Mucosa of stomach (tissue), 1 donor: ENCODE results near the gene TMEM100.

Experiments used
- H3K27me3 ChIP-seq: one replicate; pipeline ENCODE4 v1.7.0; 2013; ENCODE audit warnings: mild to moderate bottlenecking, low read length; ENCODE audit not compliant: control insufficient read depth, insufficient read depth
- H3K36me3 ChIP-seq: one replicate; pipeline ENCODE4 v1.7.0; 2013; ENCODE audit warnings: low read length; ENCODE audit not compliant: control insufficient read depth, insufficient read depth
- H3K4me1 ChIP-seq: one replicate; pipeline ENCODE4 v1.7.0; 2013; ENCODE audit warnings: mild to moderate bottlenecking, low read length; ENCODE audit not compliant: control insufficient read depth, insufficient read depth
- H3K4me3 ChIP-seq: one replicate; pipeline ENCODE4 v1.7.0; 2013; ENCODE audit warnings: low read length
- H3K9ac ChIP-seq: one replicate; pipeline ENCODE4 v1.7.0; 2013; ENCODE audit warnings: mild to moderate bottlenecking, low read length, moderate library complexity
- H3K9me3 ChIP-seq: one replicate; pipeline ENCODE4 v1.7.0; 2013; ENCODE audit warnings: mild to moderate bottlenecking, low read length, moderate library complexity; ENCODE audit not compliant: control insufficient read depth
- donor health status: Pancreatic carcinoma.

Gene TMEM100

DNA sequence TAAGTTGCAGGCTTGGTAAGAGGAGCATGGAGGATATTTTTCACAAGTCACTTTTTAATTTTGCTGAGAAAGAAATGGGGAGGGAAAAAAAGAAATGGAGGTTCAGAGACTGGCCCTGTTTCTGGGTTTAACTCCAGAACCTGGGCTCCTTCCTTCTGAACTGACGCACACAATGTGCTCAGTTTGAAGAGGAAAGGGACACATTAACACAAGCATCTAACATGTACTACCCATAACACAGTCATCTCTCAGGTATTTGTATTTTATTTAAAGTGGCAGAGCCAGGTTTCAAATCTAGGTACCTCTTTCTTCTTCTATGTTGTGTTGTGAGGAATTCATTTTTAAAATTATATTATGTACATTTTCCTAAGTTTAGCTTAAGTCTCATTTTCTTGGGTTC is 5.3 kb upstream of the TMEM100 start:
- H3K4me1 ChIP-seq = no peaks in the 10 kb centered on the region
- H3K9ac ChIP-seq = no peak overlapping the region
- H3K27me3 ChIP-seq = peaks cover 2% of the 10 kb centered on the region
- no peak overlapping the region for H3K4me3 ChIP-seq
- no peaks in the 10 kb centered on the region for H3K36me3 ChIP-seq
- no peaks in the 10 kb centered on the region for H3K9me3 ChIP-seq

DNA sequence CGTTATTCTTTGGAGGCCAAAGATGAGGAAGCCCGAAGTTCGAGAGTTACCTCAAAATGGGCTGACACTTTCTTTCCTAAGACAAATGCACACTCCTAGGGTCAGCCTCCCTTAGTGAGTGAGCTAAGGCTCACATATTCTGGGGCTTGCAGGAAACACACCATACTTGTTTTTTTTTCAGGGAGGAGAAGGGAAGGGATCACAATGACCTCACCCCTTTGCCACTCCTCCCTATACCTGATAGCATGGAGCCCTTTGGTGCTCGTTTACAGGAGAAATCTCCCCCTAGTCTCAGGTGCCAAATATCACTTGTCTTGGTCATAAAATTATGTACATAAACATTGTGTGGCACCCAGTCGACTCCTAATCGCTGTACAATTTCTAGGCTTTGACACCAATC is 4.6 kb upstream of the TMEM100 start:
- no peak overlapping the region for H3K4me3 ChIP-seq
- no peak overlapping the region for H3K9ac ChIP-seq
- no peaks in the 10 kb centered on the region for H3K9me3 ChIP-seq
- H3K27me3 ChIP-seq = peaks cover 5% of the 10 kb centered on the region
- H3K4me1 ChIP-seq = no peaks in the 10 kb centered on the region
- no peaks in the 10 kb centered on the region for H3K36me3 ChIP-seq

GRCh38 chr17:55726440-55726839 is 3.8 kb upstream of the TMEM100 start:
- no peaks in the 10 kb centered on the region for H3K36me3 ChIP-seq
- H3K9me3 ChIP-seq = no peaks in the 10 kb centered on the region
- no peak overlapping the region for H3K9ac ChIP-seq
- no peak overlapping the region for H3K4me3 ChIP-seq
- H3K4me1 ChIP-seq = no peaks in the 10 kb centered on the region
- peaks cover 5% of the 10 kb centered on the region for H3K27me3 ChIP-seq

GRCh38 chr17:55723488-55723848 is 804 bp upstream of the TMEM100 start:
- Histone ChIP-seq H3K9ac (peak overlapping the region; percentile 3), H3K4me1 (no peaks in the 10 kb centered on the region), H3K4me3 (no peak overlapping the region), H3K36me3 (no peaks in the 10 kb centered on the region), H3K9me3 (no peaks in the 10 kb centered on the region), H3K27me3 (peaks cover 5% of the 10 kb centered on the region)

- peaks cover 5% of the 10 kb centered on the region for H3K27me3 ChIP-seq
- H3K4me1 ChIP-seq = no peaks in the 10 kb centered on the region
- no peaks in the 10 kb centered on the region for H3K9me3 ChIP-seq
- no peaks in the 10 kb centered on the region for H3K36me3 ChIP-seq
- peak overlapping the region; percentile 3 for H3K9ac ChIP-seq
- no peak overlapping the region for H3K4me3 ChIP-seq
Measured at GRCh38 chr17:55722016-55722736, 488 bp downstream of the TMEM100 start.

DNA sequence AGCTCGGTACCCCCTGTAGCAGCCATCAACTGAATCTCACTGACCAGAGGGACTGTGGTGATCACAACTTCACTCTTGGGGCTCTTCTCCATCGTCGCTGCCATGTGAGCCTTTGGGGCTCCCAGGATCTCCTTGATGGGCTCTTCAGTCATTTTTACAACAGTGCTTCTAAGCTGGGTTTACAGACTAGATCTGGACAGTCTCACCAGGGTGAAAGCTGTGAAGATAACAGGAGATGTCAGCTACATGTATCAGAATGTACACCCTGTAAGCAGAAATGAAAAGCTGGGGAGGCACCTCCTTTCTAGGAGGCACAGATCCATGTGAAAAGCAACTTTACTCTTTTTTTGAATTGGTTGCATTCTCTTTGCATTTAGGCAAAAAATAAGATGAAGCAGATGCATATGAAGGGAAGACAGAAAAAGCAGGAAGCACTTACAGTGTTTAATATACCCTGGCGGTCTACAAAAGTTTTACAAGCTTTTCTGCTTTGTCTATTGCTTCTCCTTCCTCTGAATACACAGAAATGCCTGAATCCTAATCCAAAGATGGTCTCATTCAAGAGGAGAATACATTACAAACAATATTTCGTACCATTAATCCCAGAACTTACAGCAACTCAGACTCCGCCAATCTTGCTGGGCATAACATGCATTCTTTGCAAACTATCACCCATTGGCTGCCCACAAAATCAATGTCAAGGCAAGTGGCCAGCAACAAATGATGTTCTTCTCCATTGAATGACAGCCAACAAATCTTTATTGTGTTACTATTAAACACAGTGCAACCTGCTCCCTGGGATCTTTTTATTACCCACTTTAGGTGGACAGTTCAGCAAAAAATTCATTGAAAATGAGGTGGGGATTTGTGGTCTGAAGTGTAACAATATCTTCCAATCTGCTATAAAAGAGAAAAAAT is 1.5 kb downstream of the TMEM100 start:
- peaks cover 5% of the 10 kb centered on the region for H3K27me3 ChIP-seq
- no peak overlapping the region for H3K9ac ChIP-seq
- no peak overlapping the region for H3K4me3 ChIP-seq

DNA sequence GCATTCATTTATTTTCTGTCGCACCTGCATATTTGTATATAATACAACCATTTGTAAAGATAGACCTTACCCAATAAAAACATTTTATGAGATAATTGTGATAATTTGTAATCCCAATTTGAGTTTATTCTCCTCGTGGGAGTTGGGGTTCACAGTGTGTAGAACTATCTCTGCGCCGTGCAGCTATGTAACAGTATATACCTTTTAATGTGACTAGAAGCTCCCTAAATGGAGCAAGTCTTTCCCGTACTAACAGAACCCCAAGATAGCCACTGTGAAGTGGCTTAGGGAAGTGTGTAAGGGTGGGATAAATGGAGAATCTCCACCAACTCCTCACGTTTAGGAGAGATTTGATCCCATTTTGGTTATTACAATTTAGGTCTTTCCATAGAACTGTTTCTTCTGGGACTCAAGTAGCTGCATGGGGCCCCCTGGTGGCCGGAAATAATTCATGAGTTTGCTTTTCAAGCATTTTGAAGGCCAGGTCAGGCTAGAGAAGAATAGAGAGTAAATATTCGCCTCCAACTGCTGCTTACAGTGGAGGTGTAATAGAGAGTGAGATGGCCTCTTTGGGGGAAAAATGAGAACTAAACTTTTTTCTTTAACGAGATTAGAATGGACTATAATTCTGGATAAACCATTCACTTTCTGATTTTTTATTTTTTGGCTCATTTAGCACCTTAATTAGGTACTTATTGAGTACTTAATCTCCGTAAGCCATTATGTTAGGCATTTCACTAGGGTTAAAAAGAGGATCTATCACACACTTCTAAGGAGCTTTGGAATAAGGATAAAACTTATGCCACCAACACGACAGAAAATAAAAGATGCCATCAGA is 4.5 kb downstream of the TMEM100 start:
- Histone ChIP-seq H3K4me1 (no peaks in the 10 kb centered on the region), H3K9me3 (no peaks in the 10 kb centered on the region), H3K4me3 (no peak overlapping the region), H3K27me3 (peaks cover 5% of the 10 kb centered on the region), H3K9ac (no peak overlapping the region), H3K36me3 (no peaks in the 10 kb centered on the region)

More for the DNA sequence above, 1.5 kb downstream of the TMEM100 start:
- Histone ChIP-seq H3K9me3 (no peaks in the 10 kb centered on the region), H3K36me3 (no peaks in the 10 kb centered on the region), H3K4me1 (no peaks in the 10 kb centered on the region)

- Histone ChIP-seq H3K4me3 (no peak overlapping the region), H3K9me3 (no peaks in the 10 kb centered on the region), H3K9ac (no peak overlapping the region), H3K27me3 (no peaks in the 10 kb centered on the region), H3K4me1 (no peaks in the 10 kb centered on the region), H3K36me3 (no peaks in the 10 kb centered on the region)
Measured at GRCh38 chr17:55717432-55717831, 5.2 kb downstream of the TMEM100 start.

DNA sequence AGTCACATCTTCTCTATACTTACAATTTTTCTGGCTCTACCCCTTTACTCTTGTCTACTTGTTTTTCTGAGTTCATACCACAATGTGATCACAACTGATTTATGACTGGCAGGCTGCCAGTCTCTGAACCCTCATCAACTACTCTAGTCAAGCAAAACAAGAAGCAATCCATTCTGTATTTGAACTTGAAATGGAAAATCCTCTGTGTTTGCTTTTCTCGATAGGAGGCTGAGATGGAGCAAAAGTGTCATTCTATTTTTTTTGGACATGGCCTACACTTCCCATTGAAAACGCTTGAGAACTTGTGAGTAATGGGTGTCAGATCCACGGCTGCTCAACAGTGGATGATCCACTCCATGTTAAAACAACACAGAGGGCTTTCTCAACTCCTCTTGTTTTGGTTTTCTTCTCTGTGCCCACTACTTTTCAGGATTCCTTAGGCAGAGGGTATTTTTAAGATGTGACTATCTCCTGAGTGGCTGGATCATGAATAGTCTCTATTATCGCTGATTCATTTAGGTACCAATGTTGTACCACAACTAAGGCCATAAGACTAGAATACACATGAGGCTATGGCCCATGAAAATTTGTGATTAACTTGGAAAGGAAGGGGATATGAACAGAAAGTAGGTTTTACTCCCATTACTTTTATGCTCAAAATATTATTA is 11.7 kb downstream of the TMEM100 start:
- Histone ChIP-seq H3K27me3 (no peaks in the 10 kb centered on the region), H3K36me3 (no peaks in the 10 kb centered on the region), H3K4me1 (no peaks in the 10 kb centered on the region), H3K9ac (no peak overlapping the region), H3K4me3 (no peak overlapping the region), H3K9me3 (no peaks in the 10 kb centered on the region)

DNA sequence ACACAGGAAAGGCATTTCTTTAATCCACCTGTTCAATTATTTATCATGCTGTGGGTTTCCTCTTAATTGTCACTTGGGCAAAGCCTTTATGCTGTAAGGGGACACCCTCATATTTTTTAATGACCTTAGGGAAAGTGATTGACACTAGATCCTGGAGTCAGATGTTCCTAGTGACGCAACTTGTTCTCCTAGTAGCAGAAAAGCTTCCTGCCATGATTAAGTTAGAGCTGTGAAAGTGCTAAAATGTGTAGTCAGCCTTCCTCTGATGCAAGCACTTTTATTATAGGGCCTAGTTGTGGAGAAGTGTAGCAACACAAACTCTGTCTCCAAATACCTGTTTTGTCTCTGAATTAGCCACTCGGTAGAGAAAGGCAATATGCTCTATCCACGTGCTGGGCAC is 12.3 kb downstream of the TMEM100 start:
- no peaks in the 10 kb centered on the region for H3K9me3 ChIP-seq
- H3K4me3 ChIP-seq = no peak overlapping the region
- no peak overlapping the region for H3K9ac ChIP-seq
- H3K4me1 ChIP-seq = no peaks in the 10 kb centered on the region
- no peaks in the 10 kb centered on the region for H3K27me3 ChIP-seq
- no peaks in the 10 kb centered on the region for H3K36me3 ChIP-seq

DNA sequence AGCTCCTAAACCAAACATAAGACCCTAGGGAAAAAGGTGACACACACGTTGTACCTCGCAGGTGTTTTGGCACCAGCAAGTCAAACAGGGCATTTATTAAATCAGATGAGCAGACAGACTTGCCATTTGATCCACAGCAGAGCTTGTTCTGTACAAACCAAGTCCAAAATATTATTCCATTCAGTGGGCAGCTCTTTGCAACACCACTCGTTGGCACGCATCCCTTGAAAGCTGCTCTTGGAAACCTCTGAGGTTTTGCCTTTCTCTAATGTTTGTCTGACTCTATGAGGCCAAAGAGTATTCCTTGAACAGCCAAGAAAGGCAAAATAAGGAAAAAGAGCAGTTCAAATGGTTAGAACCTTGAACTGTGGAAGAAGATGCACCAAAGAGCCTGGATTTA is 12.7 kb downstream of the TMEM100 start:
- H3K27me3 ChIP-seq = no peaks in the 10 kb centered on the region
- H3K9me3 ChIP-seq = no peaks in the 10 kb centered on the region
- no peak overlapping the region for H3K9ac ChIP-seq
- H3K4me1 ChIP-seq = no peaks in the 10 kb centered on the region
- no peak overlapping the region for H3K4me3 ChIP-seq
- no peaks in the 10 kb centered on the region for H3K36me3 ChIP-seq
